Epithelial cell of proximal tubule (primary cell): Measurements from ENCODE around the gene VAV3. TPM values are rescaled to one million over a fixed set of nuclear protein-coding genes. Genes with fewer than 3 reads are reported as not detected.
A peak's percentile ranks its signal among the peaks of the same experiment; 100 is the strongest.

Experiments
- DNase-seq: peaks from one replicate; pipeline ENCODE4 v3.0.0-alpha.2; 2011; ENCODE audit warnings: low read depth
- H3K4me3 ChIP-seq: 2 replicates; pipeline ENCODE4 v1.5.1; 2011; ENCODE audit warnings: low read depth, mild to moderate bottlenecking, low read length
- total RNA-seq: library from RNA; depleted of rRNA; stranded (reverse); fragments of >200 nt; gene quantifications from 2 replicates; pipeline ENCODE4 v1.2.3, GENCODE V29; 2015
- TF ChIP-seq, protein P1 (sequence below): conservative IDR thresholded peaks from 2 replicates; pipeline ENCODE4 v1.5.1; 2012; ENCODE audit warnings: low read depth, mild to moderate bottlenecking, low read length

The VAV3 gene
- total RNA-seq, 1 donor from 2014 or later, result 9.7 TPM

DNA sequence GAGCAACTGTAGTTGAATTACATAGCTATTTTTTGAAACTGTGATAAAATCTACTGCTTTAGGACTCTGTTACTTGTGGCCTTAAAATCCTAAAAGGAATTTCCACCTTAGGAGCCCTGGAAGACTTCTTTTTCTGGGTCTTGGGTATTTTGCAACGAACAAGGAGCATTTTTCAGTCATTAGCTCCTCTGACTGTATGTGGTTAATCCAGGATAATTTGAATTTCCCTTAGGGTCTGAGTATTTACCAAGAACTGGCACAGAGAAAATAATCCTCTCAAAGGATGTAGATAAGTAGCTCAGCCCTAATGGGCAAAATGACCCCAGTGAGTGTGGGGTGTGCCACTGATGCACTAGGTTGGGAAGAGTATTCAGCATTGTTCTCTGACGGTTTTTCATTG, 170.4 kb downstream of the VAV3 start:
- TF ChIP-seq, protein P1, sequence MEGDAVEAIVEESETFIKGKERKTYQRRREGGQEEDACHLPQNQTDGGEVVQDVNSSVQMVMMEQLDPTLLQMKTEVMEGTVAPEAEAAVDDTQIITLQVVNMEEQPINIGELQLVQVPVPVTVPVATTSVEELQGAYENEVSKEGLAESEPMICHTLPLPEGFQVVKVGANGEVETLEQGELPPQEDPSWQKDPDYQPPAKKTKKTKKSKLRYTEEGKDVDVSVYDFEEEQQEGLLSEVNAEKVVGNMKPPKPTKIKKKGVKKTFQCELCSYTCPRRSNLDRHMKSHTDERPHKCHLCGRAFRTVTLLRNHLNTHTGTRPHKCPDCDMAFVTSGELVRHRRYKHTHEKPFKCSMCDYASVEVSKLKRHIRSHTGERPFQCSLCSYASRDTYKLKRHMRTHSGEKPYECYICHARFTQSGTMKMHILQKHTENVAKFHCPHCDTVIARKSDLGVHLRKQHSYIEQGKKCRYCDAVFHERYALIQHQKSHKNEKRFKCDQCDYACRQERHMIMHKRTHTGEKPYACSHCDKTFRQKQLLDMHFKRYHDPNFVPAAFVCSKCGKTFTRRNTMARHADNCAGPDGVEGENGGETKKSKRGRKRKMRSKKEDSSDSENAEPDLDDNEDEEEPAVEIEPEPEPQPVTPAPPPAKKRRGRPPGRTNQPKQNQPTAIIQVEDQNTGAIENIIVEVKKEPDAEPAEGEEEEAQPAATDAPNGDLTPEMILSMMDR, result no peak
- H3K4me3 ChIP-seq, result no peak overlapping the region
- DNase-seq, result no peak

DNA sequence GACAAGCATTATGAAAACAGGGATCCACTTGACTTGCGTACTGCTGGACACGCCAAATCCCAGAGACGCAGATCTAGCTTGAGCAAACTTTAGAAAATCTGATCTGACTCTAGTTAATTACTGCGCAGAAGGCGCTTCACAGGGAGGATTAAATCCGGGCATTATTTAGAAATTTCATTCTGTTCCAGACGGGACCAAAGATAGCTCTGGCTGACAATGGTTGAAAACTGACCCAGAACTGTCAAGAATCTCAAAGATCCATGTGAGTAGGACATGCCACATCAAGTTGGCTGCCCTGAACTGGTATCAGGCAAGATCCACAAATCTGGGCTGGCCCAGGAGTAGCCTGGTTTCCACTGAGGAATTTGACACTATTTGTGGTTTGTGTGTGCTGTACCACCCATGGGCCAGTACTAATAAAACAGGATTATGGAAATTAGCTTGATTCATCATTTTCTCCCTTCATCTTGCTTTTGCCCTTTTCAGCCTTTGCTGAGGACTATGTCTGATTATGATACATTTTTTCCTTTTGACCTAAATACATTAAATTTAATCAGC, 171.0 kb downstream of the VAV3 start:
- DNase-seq, result no peak
- H3K4me3 ChIP-seq, result no peak overlapping the region
- TF ChIP-seq, protein P1, result no peak

DNA sequence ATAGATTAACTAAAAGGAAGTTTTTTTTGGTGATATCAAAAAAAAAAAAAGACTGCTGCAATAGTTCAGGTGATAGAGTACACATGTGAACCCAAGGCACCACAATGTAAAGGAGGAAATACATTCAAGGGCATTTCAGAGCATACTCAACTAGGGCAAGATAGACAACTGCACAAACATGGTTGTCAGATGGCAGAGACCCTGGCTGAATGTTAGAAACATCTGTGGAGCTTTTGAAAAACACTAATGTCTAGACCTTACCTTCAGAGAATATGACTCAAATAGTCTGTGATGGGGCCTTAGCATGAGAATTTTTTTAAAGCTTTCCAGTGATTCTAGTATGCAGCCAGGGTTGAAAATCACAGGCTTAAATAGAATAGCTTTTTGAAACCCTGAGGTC, 173.6 kb downstream of the VAV3 start:
- no peak for DNase-seq
- TF ChIP-seq, protein P1, result no peak
- H3K4me3 ChIP-seq, result no peak overlapping the region

DNA sequence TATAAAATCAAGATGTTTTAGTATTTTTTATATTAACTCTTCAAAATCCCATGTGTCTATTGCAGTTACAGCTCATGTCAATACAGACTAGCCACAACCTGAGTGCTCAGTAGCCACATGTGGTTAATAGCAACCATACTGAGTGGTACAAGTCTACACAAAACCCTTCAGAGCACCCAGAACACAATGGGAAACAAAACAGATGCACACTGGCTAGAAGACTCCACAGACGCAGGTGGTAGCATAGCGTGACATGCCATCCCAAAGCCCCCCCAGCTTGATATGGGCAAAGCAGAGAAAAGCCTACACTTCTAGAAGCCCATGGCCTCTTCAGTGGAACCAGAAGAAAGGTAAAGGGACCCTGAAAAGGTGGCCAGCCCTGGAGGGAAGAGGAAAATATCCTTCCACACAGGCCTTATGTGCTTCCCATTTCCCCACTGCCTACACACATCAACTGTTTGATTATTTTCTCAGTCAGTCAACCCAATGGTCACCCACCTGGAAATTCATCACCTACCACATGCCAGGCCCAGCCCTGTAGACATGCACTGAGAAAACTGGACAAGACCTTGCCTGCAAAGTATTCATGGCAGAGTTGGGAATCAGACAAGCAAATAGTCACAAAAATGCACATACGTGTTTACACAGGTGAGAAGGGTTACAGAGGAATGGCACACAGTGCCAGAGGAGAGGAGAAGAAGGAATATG, 175.0 kb downstream of the VAV3 start:
- no peak for DNase-seq
- TF ChIP-seq, protein P1, result no peak
- H3K4me3 ChIP-seq, result no peak overlapping the region

DNA sequence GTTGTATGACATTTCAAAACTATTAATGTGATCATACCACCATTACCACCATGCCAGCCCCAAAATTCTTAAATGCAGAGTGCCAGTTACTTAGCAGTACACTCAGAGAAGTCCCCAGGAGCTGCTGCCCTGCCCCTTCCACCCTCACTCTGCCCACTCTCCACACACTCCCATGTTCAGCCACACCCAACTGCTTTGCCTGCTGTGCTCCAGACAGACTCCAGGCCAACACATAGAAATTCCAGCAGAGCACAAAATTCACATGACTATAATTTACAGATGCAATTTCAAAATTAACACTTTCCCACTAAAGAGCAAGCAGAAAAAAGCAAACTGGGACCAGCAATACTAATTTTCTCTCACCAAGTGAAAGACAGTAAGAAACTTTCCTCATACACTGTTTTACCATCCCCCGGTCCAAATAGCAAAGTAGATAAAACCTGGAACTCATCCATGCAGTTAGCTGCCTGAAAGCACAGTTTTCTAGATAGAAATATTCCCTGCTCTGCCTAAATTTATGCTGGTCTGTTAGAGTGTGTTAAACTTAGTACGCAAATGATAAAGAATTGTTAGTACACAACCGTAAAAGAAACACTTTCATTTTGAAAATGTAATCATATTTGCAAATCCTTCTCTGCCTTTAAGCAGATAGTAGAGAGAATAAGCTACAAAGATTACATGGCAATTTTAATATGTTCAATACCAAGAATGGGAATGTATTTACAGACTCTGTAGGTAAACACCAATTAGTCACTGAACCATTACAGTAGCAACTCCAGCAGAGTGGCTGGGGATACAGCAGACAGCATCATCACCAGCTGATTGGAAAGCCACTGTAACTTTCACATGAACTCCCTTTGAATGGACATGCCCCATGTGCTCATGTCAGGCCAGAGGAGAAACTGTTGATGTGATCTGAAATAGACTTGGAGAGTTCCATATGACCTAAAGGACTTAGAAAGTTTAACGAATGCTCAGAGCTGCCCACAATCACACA, 176.5 kb downstream of the VAV3 start:
- DNase-seq, result no peak
- TF ChIP-seq, protein P1, result no peak
- H3K4me3 ChIP-seq, result no peak overlapping the region

DNA sequence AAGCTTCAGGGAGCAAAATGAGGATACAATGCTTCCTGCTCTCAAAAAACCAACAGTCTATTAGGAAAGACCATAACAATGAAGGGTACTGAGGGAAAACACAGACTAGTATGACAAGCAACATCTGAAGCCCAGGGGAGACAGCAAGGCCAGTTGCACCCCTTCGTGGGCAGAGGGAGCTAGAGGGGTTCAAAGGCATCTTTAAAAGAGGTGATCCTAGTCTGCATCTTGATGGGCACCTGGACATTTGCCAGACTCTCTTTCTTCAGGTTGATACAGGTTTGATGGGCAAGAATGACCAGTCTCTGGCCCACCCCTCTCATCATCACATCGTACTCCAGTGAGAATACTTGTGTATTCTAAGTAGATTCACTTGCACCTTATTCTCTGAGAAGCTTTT, 177.7 kb downstream of the VAV3 start:
- H3K4me3 ChIP-seq, result no peak overlapping the region
- no peak for DNase-seq
- TF ChIP-seq, protein P1, result peak; percentile 47
